K562 (cell line): ENCODE measurements around the gene HES3. TPM values are rescaled to one million over a fixed set of nuclear protein-coding genes. Genes with fewer than 3 reads are reported as not detected.

Experiments
- ATF1 ChIP-seq, 2 experiments: fragments of 450-650 bp in 1 of 2; IDR thresholded peaks; 2 replicates each; pipeline ENCODE4 v1.6.1; 2016; ENCODE audit warnings: missing compliant biosample characterization in 1 of 2, missing genetic modification characterization in 1 of 2
- DMBX1 ChIP-seq: fragments of 250-450 bp; sonication (Bioruptor Pico); IDR thresholded peaks from 2 replicates; pipeline ENCODE4 v1.8.0; 2022; ENCODE audit warnings: inconsistent platforms, mild to moderate bottlenecking, moderate library complexity, borderline replicate concordance
- EHMT2 ChIP-seq: fragments of 450-650 bp; IDR thresholded peaks from 2 replicates; pipeline ENCODE4 v1.6.1; 2018; ENCODE audit warnings: antibody characterized with exemption
- ELF2 ChIP-seq: fragments of 250-450 bp; sonication (Bioruptor Pico); IDR thresholded peaks from 2 replicates; pipeline ENCODE4 v1.5.0; 2021; ENCODE audit warnings: mild to moderate bottlenecking
- ESRRA ChIP-seq: fragments of 450-650 bp; IDR thresholded peaks from 2 replicates; pipeline ENCODE4 v1.6.1; 2014; ENCODE audit warnings: low read depth, mild to moderate bottlenecking, moderate library complexity, borderline replicate concordance
- NCOA6 ChIP-seq: fragments of 450-650 bp; IDR thresholded peaks from 2 replicates; pipeline ENCODE4 v1.6.1; 2017; ENCODE audit warnings: mild to moderate bottlenecking
- PTBP1 ChIP-seq: fragments of 200-400 bp; formaldehyde crosslinking; IDR thresholded peaks from 2 replicates; pipeline ENCODE4 v1.6.1; 2017; ENCODE audit warnings: low read depth, low read length
- RCOR1 ChIP-seq, 2 experiments: IDR thresholded peaks; 2 replicates each; pipeline ENCODE4 v1.6.1; 2012; ENCODE audit warnings: low read depth in 2 of 2, low read length in 2 of 2, borderline replicate concordance in 1 of 2, improper control_type of control experiment in 1 of 2
- SAP30 ChIP-seq: fragments of 200-600 bp; sonication (generic); IDR thresholded peaks from 2 replicates; pipeline ENCODE4 v1.6.1; 2012; ENCODE audit warnings: borderline replicate concordance, low read depth, mild to moderate bottlenecking, moderate library complexity, low read length, control low read depth, inconsistent platforms; ENCODE audit not compliant: insufficient read depth, poor library complexity, severe bottlenecking
- TAF7 ChIP-seq: fragments of 450-650 bp; IDR thresholded peaks from 2 replicates; pipeline ENCODE4 v1.6.1; 2016; ENCODE audit warnings: missing genetic modification characterization, missing compliant biosample characterization
- TCFL5 ChIP-seq: fragments of 250-450 bp; sonication (Bioruptor Pico); conservative IDR thresholded peaks from 2 replicates; pipeline ENCODE4 v1.6.1; 2021; ENCODE audit warnings: mild to moderate bottlenecking, moderate library complexity, matching md5 sums
- TFAM ChIP-seq: fragments of 250-450 bp; sonication (Bioruptor Pico); conservative IDR thresholded peaks from 2 replicates; pipeline ENCODE4 v1.5.0; 2021; ENCODE audit warnings: mild to moderate bottlenecking, moderate library complexity
- ZNF224 ChIP-seq: sonication (generic); formaldehyde crosslinking; IDR thresholded peaks from 2 replicates; pipeline ENCODE4 v1.8.0; 2022; ENCODE audit warnings: mild to moderate bottlenecking, missing genetic modification reagents
- ZNF347 ChIP-seq: fragments of 450-650 bp; formaldehyde crosslinking; IDR thresholded peaks from 2 replicates; pipeline ENCODE4 v1.4.0; 2020; ENCODE audit warnings: low read depth, mild to moderate bottlenecking, moderate library complexity
- ZNF778 ChIP-seq: fragments of 450-650 bp; formaldehyde crosslinking; IDR thresholded peaks from 2 replicates; pipeline ENCODE4 v1.4.0; 2020; ENCODE audit warnings: mild to moderate bottlenecking, moderate library complexity
- polyA plus RNA-seq, 8 experiments: library from polyadenylated mRNA; depleted of rRNA in 4 of 8; stranded (reverse) in 5 of 8; unstranded in 3 of 8; fragments of >200 nt; fragmentation: Nextera tagmentation in 2 of 8; fragmentation: Illumina TruSeq in 1 of 8; extraction: Ambion mirVana in 2 of 8; extraction: Trizol in 1 of 8; gene quantifications; 2 replicates each; pipeline versions ENCODE4 v1.2.1 to v1.2.3, GENCODE V29; 2011 to 2014; ENCODE audit warnings: inconsistent platforms in 1 of 8, missing spikeins in 1 of 8
- total RNA-seq, 7 experiments: library from RNA; depleted of rRNA in 6 of 7; stranded (reverse); fragments of >200 nt in 6 of 7; fragmentation: Illumina TruSeq in 2 of 7; extraction: Trizol in 2 of 7; gene quantifications; 2 replicates each; pipeline versions ENCODE4 v1.2.1 to v1.2.3, GENCODE V29; 2011 to 2021; ENCODE audit warnings: low replicate concordance in 1 of 7
- TF ChIP-seq, protein P1 (sequence below): fragments of 250-450 bp; sonication (Bioruptor Pico); IDR thresholded peaks from 2 replicates; pipeline ENCODE4 v1.5.0; 2021; ENCODE audit warnings: mild to moderate bottlenecking, moderate library complexity
- TF ChIP-seq, protein P2 (sequence below): fragments of 200-800 bp; sonication (Bioruptor generic); IDR thresholded peaks from 2 replicates; pipeline ENCODE4 v1.6.1; 2017; ENCODE audit warnings: missing genetic modification characterization, missing compliant biosample characterization
- TF ChIP-seq, protein P3 (sequence below), 2 experiments: IDR thresholded peaks; 2 replicates each; pipeline ENCODE4 v1.6.1; 2011; ENCODE audit warnings: borderline replicate concordance in 1 of 2, control low read depth in 1 of 2, low read depth in 1 of 2, low read length in 1 of 2, mild to moderate bottlenecking in 1 of 2, mixed read lengths in 1 of 2, moderate library complexity in 1 of 2; ENCODE audit not compliant: insufficient read depth in 1 of 2, insufficient read length in 1 of 2, poor library complexity in 1 of 2, severe bottlenecking in 1 of 2; ENCODE audit errors: extremely low read depth in 1 of 2
- TF ChIP-seq, protein P4 (sequence below): sonication (generic); formaldehyde crosslinking; IDR thresholded peaks from 2 replicates; pipeline ENCODE4 v1.5.0; 2020; ENCODE audit warnings: missing genetic modification reagents

Gene HES3
- total and polyA plus RNA-seq, 9 of the 15 experiments (the other 6 are each of a cell fraction or from before 2014, with no cell fraction given), result not detected

DNA sequence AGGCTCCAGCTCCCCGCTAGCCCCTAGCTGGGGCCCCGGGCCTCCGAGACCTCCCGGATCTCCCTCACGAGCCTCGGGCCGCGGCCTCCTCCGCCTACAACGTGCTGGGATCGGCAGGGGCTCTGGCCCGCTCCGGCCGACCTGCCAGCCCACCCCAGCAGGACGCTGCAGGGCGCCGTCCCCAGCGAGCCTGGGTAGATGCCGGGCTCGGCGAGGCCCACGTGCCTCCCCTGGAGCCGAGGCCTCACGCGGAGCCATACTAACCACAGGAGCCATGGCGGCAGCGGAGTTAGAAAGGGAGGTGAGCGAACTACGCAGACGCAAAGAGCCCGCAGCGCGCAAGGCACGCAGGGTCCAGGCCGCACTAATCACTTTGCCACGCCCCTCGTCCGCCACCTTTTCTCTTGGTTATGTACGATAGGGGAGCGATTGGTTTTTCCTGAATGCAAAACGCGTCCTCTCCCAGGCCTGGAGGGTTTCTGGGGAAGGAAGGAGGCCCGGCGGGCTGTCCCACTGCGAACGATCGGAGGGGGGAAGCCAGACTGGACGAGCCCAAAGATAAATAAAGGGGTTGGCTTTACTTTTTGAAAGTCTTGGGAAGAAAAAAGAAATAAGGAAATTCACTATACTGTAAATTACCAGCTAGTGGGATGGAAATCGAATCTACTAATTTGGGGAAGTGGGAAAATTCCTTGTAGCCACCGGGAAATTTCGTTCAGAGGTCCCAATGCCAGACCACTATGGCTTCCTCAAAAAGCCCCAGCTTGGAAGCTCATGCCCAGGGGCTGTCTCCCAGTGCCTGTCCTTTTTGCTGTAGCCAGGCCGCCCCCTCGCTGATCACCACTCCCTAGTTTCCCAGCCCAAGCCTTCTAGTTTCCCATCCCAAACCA is 44.4 kb upstream of the HES3 start, which contains the start of gene RPL22 (continued):
- TF ChIP-seq, protein P1, sequence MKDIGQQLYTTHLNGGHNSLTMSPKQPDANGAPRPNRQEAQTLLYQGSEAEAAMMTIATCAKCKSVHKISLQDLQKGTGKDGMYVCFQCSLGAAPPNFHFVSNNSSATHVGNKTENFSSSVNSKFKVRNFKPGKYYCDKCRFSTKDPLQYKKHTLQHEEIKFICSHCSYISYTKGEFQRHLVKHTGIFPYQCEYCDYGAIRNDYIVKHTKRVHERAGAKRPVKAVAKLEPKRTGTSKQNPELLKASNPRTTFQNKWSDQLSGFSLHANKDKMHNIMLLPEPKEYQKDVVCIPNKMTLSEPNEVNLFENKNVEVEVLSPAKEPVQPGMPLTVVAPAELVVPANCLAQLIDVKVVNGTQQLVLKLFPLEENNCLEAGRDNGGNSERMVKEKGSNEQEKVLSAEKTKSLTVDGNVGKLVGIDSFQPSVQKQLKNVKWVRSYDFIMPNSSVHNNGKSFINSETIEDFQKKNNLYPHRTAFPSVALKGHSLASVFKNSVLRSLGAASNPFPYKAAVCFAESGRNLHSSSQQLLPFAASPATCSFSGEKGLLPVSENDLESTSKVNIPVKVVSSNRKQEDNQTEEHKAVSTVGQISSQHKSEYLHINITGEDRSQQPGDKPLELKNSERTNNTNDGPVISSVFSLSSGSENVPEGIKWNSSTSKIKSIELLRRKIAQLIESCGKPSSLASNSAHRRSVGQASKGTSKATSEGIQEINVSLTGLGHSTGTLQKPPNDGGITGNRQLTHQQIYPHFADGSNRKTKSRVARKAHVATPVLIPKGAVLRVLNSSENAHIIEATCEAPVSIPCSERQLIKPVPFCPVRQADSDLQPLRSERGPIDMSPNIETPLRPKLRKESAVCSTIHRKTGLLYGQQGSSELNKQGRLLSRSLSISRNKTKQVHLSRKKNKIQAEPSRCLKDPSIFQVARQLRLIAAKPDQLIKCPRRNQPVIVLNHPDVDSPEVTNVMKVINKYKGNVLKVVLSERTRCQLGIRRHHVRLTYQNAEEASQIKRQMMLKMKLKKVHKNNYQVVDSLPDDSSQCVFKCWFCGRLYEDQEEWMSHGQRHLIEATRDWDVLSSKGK, result no peak
- TF ChIP-seq ESRRA, result peak; percentile 90
- TF ChIP-seq ZNF224 (CRISPR knock-in tag), result peak; percentile 79; the same call in 1 of the 2 replicates
- TF ChIP-seq, protein P2, sequence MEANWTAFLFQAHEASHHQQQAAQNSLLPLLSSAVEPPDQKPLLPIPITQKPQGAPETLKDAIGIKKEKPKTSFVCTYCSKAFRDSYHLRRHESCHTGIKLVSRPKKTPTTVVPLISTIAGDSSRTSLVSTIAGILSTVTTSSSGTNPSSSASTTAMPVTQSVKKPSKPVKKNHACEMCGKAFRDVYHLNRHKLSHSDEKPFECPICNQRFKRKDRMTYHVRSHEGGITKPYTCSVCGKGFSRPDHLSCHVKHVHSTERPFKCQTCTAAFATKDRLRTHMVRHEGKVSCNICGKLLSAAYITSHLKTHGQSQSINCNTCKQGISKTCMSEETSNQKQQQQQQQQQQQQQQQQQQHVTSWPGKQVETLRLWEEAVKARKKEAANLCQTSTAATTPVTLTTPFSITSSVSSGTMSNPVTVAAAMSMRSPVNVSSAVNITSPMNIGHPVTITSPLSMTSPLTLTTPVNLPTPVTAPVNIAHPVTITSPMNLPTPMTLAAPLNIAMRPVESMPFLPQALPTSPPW (CRISPR knock-in tag), result peak; percentile 45
- TF ChIP-seq ZNF778 (CRISPR knock-in tag), result no peak
- TF ChIP-seq ELF2 (CRISPR knock-in tag), result 0 out of 2 replicates have a peak, but pooled peaks have one; percentile 23
- TF ChIP-seq ATF1 (CRISPR knock-in tag; IDR thresholded peaks at IDR 0.05), result no peak
- peak; percentile 77 for TF ChIP-seq ATF1 (tag; IDR thresholded peaks at IDR 0.05)
- peak in 1 of 2 experiments; percentile 75; a peak in 2 of 4 replicates for TF ChIP-seq RCOR1 (IDR thresholded peaks at IDR 0.05; ENCODE audit: borderline replicate concordance in 1 of 2, low read depth in 2 of 2, low read length in 2 of 2)
- TF ChIP-seq ZNF347, result 0 out of 2 replicates have a peak, but pooled peaks have one; percentile 22
- TF ChIP-seq, protein P3, sequence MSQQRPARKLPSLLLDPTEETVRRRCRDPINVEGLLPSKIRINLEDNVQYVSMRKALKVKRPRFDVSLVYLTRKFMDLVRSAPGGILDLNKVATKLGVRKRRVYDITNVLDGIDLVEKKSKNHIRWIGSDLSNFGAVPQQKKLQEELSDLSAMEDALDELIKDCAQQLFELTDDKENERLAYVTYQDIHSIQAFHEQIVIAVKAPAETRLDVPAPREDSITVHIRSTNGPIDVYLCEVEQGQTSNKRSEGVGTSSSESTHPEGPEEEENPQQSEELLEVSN (IDR thresholded peaks at IDR 0.05; ENCODE audit: borderline replicate concordance in 1 of 2, extremely low read depth in 1 of 2, insufficient read depth in 1 of 2, insufficient read length in 1 of 2, low read depth in 1 of 2, low read length in 1 of 2, poor library complexity in 1 of 2, severe bottlenecking in 1 of 2), result peak; percentile 69 to 74
- 0 out of 2 replicates have a peak, but pooled peaks have one; percentile 31 for TF ChIP-seq PTBP1
- TF ChIP-seq TAF7, result peak; percentile 89
- peak; percentile 83 for TF ChIP-seq SAP30
- TF ChIP-seq, protein P4, sequence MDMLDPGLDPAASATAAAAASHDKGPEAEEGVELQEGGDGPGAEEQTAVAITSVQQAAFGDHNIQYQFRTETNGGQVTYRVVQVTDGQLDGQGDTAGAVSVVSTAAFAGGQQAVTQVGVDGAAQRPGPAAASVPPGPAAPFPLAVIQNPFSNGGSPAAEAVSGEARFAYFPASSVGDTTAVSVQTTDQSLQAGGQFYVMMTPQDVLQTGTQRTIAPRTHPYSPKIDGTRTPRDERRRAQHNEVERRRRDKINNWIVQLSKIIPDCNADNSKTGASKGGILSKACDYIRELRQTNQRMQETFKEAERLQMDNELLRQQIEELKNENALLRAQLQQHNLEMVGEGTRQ (CRISPR knock-in tag), result peak; percentile 61; the same call in 1 of the 2 replicates
- peak; percentile 21; the same call in 1 of the 2 replicates for TF ChIP-seq DMBX1
- peak; percentile 77; the same call in 1 of the 2 replicates for TF ChIP-seq NCOA6
- TF ChIP-seq TFAM (CRISPR knock-in tag), result no peak
- no peak for TF ChIP-seq TCFL5 (CRISPR knock-in tag)
- peak; percentile 64; the same call in 1 of the 2 replicates for TF ChIP-seq EHMT2
